Islet of Langerhans (tissue), 1 donor: ENCODE measurements around the gene CNTNAP1.
"Not testable (repeated sequence)": the region's sequence is repeated elsewhere in the genome, so short reads cannot be mapped to it uniquely, and the experiment has no call there.

Source experiments
- FAIRE-seq: peaks from one replicate; lab custom pipeline; 2011; peaks lifted over from hg19 to GRCh38; lab: Jason Lieb, UNC

CNTNAP1 gene

DNA sequence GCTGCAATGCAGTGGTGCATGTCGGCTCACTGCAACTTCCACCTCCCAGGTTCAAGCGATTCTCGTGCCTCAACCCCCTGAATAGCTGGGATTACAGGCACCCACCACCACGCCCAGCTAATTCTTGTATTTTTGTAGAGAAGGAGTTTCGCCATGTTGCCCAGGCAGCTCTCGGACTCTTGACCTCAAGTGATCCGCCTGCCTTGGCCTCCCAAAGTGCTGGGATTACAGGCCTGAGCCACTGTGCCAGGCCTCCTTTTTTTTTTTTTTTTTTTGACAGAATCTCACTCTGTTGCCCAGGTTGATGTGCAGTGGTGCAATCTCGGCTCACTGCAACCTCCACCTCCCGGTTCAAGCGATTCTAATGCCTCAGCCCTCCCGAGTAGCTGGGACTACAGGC is 60.6 kb downstream of the CNTNAP1 start:
- not testable (repeated sequence) for FAIRE-seq

GRCh38 chr17:42743595-42744282 is 61.4 kb downstream of the CNTNAP1 start:
- no peak for FAIRE-seq

DNA sequence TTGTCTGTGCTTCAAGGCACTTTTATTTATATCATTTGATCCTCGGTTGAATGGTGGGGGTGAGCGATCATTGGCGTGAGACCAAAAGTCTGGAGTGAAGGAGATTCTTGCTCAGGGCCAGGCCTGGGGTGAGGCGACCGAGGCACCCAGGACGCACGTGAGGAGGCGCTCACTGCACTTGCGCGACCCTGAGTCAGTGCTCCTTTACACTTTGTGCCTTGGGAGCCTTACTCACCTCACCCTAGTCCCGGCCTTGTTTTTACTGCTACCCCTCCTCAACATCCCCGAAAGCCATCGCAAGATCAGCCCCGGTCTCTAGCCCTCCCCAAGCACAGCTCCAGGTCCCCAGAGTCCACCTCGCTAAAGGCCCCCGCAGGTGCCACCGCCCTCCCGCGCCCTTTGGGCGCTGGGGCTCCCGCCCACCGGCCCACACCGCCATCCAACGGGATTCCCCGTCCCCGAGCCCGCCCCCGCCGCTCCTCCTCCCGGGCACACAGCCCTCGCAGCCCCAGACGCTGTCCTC is 62.0 kb downstream of the CNTNAP1 start:
- no peak for FAIRE-seq

- no peak for FAIRE-seq
Observed at GRCh38 chr17:42744806-42745617, 62.7 kb downstream of the CNTNAP1 start, which contains the start of gene EZH1. Gene EZH1, minus strand, starts transcription at chr17:42745040. Its CDS starts 16,099 bp downstream, at chr17:42728941.

- no peak for FAIRE-seq
Observed at GRCh38 chr17:42748202-42748907, 66.0 kb downstream of the CNTNAP1 start.

DNA sequence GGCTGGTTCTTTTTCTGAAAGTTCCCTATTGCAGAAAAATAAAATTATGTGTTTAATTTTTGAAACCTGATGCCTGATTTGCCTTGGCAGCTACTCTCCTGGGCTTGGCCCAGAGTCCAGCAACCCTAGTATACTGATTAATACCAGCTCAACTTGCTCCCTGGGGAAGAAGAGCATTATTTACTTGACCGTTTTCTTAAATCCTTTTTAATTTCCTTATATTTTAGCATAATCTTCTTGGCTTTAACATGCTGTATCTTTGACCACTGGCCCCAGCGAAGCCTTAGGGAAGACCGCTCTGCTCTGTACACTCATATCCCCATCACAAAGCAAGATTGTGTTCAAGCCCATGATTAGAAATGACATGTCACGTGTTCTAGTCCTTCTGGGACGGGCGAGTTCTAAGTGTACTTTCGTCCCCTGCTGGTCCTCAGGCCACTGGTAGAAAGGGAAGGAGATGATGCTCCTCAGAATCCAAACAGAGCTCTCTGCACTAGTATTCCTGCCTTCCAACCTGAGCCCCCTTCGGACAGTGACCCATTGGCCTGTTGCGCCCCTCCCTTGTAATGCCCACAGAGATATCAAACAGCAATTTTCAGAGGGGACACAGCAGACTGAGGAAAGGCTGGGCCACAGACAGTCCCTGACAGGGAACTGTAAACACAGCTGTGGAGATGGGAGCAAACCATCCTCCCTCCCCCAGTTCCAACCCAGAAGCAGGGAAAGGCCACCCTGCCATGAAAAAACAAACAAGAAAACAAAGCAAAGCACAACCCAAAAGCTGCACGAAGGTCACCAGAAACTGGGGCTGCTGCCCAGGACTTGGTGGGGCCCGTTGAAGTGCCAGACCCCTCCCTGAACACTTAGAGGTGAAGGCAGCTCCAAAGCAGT is 66.8 kb downstream of the CNTNAP1 start:
- FAIRE-seq = no peak
